HCT116 (cell line): Measurements from ENCODE around the gene SEMA4F. TPM values are rescaled to one million over a fixed set of nuclear protein-coding genes. Genes with fewer than 3 reads are reported as not detected.

Experiments used
- ATAC-seq: fragments of 200-7000 bp; cut with Tn5 transposase; 2 replicates; pipeline ENCODE4 v1.9.1; 2020; ENCODE audit warnings: mild to moderate bottlenecking, moderate library complexity
- BruUV-seq: library from RNA; stranded (reverse); fragments of 400-500 nt; replicated peaks from 2 replicates; lab custom pipeline; 2021; lab: Mats Ljungman, UMichigan
- CTCF ChIA-PET: fragments of 300-600 bp; sonication (Branson Sonifier 250); formaldehyde crosslinking; loops from one replicate; lab custom pipeline; 2021; ENCODE audit warnings: antibody characterized with exemption; lab: Charles Lee
- POLR2A ChIA-PET: fragments of 300-600, 350-600 bp; sonication (Branson Sonifier 250); formaldehyde crosslinking; loops from one replicate; lab custom pipeline; 2021; ENCODE audit warnings: antibody characterized with exemption; lab: Charles Lee
- RAD21 ChIA-PET, 2 experiments: fragments of 300-600 bp; sonication (Branson Sonifier 250); formaldehyde crosslinking; loops; one replicate each; lab custom pipeline; 2023; ENCODE audit warnings: low total read pairs in 2 of 2; ENCODE audit not compliant: uncharacterized antibody in 2 of 2, unreplicated experiment in 2 of 2, low non-redundant PET in 1 of 2; lab: Charles Lee
- DNase-seq: peaks from one replicate; pipeline ENCODE4 v3.0.0-alpha.2; 2010; ENCODE audit warnings: low read depth, low spot score
- H2AFZ ChIP-seq: fragments of 200-600 bp; shearing (Covaris generic), sonication (generic); 2 replicates; pipeline ENCODE4 v1.6.1; 2017; ENCODE audit warnings: low read depth, mixed run types, mixed read lengths, antibody characterized with exemption, low read length; ENCODE audit not compliant: poor library complexity, severe bottlenecking
- H3K27ac ChIP-seq: 2 replicates; pipeline ENCODE4 v1.5.1; 2012; ENCODE audit warnings: low read depth, low read length
- H3K27me3 ChIP-seq: fragments of 200-600 bp; sonication (generic); 2 replicates; pipeline ENCODE4 v1.6.1; 2016; ENCODE audit warnings: mixed run types, low read length, mixed read lengths; ENCODE audit not compliant: insufficient read depth
- H3K36me3 ChIP-seq, 2 experiments: fragments of 200-500 bp in 1 of 2; fragments of 200-600 bp in 1 of 2; sonication (Bioruptor generic) in 1 of 2; sonication (generic) in 1 of 2; 2 replicates each; pipeline versions ENCODE4 v1.5.1 to v1.6.1; 2014 to 2016; ENCODE audit warnings: low read length in 2 of 2, inconsistent platforms in 1 of 2, mixed read lengths in 1 of 2, mixed run types in 1 of 2; ENCODE audit not compliant: insufficient read depth in 2 of 2, control insufficient read depth in 1 of 2
- H3K4me1 ChIP-seq, 2 experiments: fragments of 200-600 bp in 1 of 2; sonication (generic) in 1 of 2; 2 replicates each; pipeline versions ENCODE4 v1.5.1 to v1.6.1; 2012 to 2017; ENCODE audit warnings: low read length in 2 of 2, inconsistent platforms in 1 of 2, mild to moderate bottlenecking in 1 of 2, mixed read lengths in 1 of 2, mixed run types in 1 of 2, moderate library complexity in 1 of 2; ENCODE audit not compliant: insufficient read depth in 2 of 2, control insufficient read depth in 1 of 2
- H3K4me2 ChIP-seq: fragments of 200-600 bp; sonication (generic); 2 replicates; pipeline ENCODE4 v1.6.1; 2017; ENCODE audit warnings: mixed run types, low read length, mixed read lengths
- H3K4me3 ChIP-seq, 2 experiments: fragments of 200-600 bp in 1 of 2; sonication (generic) in 1 of 2; replicated peaks in 1 of 2; 2 replicates each; pipeline ENCODE4 v1.5.1; 2011 to 2016; ENCODE audit warnings: low read length in 2 of 2, control low read depth in 1 of 2, low read depth in 1 of 2, mild to moderate bottlenecking in 1 of 2, mixed read lengths in 1 of 2, mixed run types in 1 of 2
- H3K79me2 ChIP-seq: fragments of 200-600 bp; sonication (generic); 2 replicates; pipeline ENCODE4 v1.6.1; 2017; ENCODE audit warnings: mild to moderate bottlenecking, mixed run types, low read length, moderate library complexity, mixed read lengths; ENCODE audit not compliant: insufficient read depth
- H3K9ac ChIP-seq: fragments of 200-600 bp; sonication (generic); 2 replicates; pipeline ENCODE4 v1.6.1; 2016; ENCODE audit warnings: low read length, mixed read lengths
- H3K9me2 ChIP-seq: fragments of 200-600 bp; sonication (generic), shearing (Covaris generic); 2 replicates; pipeline ENCODE4 v1.6.1; 2017; ENCODE audit warnings: mixed run types, mild to moderate bottlenecking, moderate library complexity; ENCODE audit not compliant: insufficient read depth
- H3K9me3 ChIP-seq, 2 experiments: fragments of 200-500 bp in 1 of 2; fragments of 200-600 bp in 1 of 2; sonication (Bioruptor generic) in 1 of 2; sonication (generic) in 1 of 2; 2 replicates each; pipeline ENCODE4 v1.6.1; 2014 to 2017; ENCODE audit warnings: low read length in 2 of 2, mixed read lengths in 2 of 2, inconsistent platforms in 1 of 2, low read depth in 1 of 2, mild to moderate bottlenecking in 1 of 2, mixed run types in 1 of 2, moderate library complexity in 1 of 2; ENCODE audit not compliant: control insufficient read depth in 1 of 2, insufficient read depth in 1 of 2
- H4K20me1 ChIP-seq: fragments of 200-600 bp; sonication (generic), shearing (Covaris generic); 2 replicates; pipeline ENCODE4 v1.6.1; 2017; ENCODE audit warnings: mixed run types, mild to moderate bottlenecking, moderate library complexity; ENCODE audit not compliant: insufficient read depth
- CBX3 ChIP-seq: IDR thresholded peaks from 2 replicates; pipeline ENCODE4 v1.6.1; 2012; ENCODE audit warnings: low read depth
- CEBPB ChIP-seq: IDR thresholded peaks from 2 replicates; pipeline ENCODE4 v1.6.1; 2012; ENCODE audit warnings: low read depth
- EGR1 ChIP-seq: IDR thresholded peaks from 2 replicates; pipeline ENCODE4 v1.6.1; 2012; ENCODE audit warnings: low read depth
- EZH2 ChIP-seq: fragments of 200-600 bp; sonication (generic); IDR thresholded peaks from 2 replicates; pipeline ENCODE4 v1.6.1; 2017; ENCODE audit warnings: antibody characterized with exemption, mixed run types
- EZH2phosphoT487 ChIP-seq: fragments of 200-600 bp; IDR thresholded peaks from 2 replicates; pipeline ENCODE4 v1.6.1; 2018; ENCODE audit warnings: antibody characterized with exemption, borderline replicate concordance
- FOSL1 ChIP-seq: IDR thresholded peaks from 2 replicates; pipeline ENCODE4 v1.6.1; 2012; ENCODE audit warnings: low read depth
- JUND ChIP-seq: IDR thresholded peaks from 2 replicates; pipeline ENCODE4 v1.6.1; 2012
- POLR2A ChIP-seq: IDR thresholded peaks from 2 replicates; pipeline ENCODE4 v1.7.0; 2011; ENCODE audit warnings: borderline replicate concordance; ENCODE audit not compliant: insufficient read depth, insufficient read length; ENCODE audit errors: extremely low read depth
- RAD21 ChIP-seq: IDR thresholded peaks from 2 replicates; pipeline ENCODE4 v1.6.1; 2012; ENCODE audit warnings: low read depth, mild to moderate bottlenecking
- SIN3A ChIP-seq: IDR thresholded peaks from 2 replicates; pipeline ENCODE4 v1.6.1; 2012; ENCODE audit warnings: low read depth
- SP1 ChIP-seq: IDR thresholded peaks from 2 replicates; pipeline ENCODE4 v1.6.1; 2012; ENCODE audit warnings: low read depth
- SRF ChIP-seq: IDR thresholded peaks from 2 replicates; pipeline ENCODE4 v1.6.1; 2012; ENCODE audit warnings: low read depth
- YY1 ChIP-seq: IDR thresholded peaks from 2 replicates; pipeline ENCODE4 v1.6.1; 2011; ENCODE audit warnings: low read length, low read depth, moderate library complexity, mild to moderate bottlenecking; ENCODE audit not compliant: insufficient replicate concordance; ENCODE audit errors: extremely low read depth
- intact Hi-C: fragments of 100-400 bp; cut with micrococcal nuclease; formaldehyde crosslinking; loops from 2 replicates; pipeline ENCODE4 v1.10.0; 2022
- total RNA-seq: library from RNA; stranded (reverse); gene quantifications from one replicate; pipeline ENCODE4 v1.2.1, GENCODE V29; 2021; ENCODE audit not compliant: unreplicated experiment
- TF ChIP-seq, protein P1 (sequence below): IDR thresholded peaks from 2 replicates; pipeline ENCODE4 v1.6.1; 2011; ENCODE audit warnings: mild to moderate bottlenecking, low read length, moderate library complexity; ENCODE audit not compliant: insufficient replicate concordance; ENCODE audit errors: extremely low read depth
- TF ChIP-seq, protein P2 (sequence below), 3 experiments: fragments of 200-600 bp in 1 of 3; sonication (generic) in 1 of 3; IDR thresholded peaks in 2 of 3; conservative IDR thresholded peaks in 1 of 3; 2 replicates each; pipeline ENCODE4 v1.5.1; 2012 to 2017; ENCODE audit warnings: low read depth in 2 of 3, low read length in 2 of 3, antibody characterized with exemption in 1 of 3, borderline replicate concordance in 1 of 3, control low read depth in 1 of 3, mild to moderate bottlenecking in 1 of 3, mixed read lengths in 1 of 3, mixed run types in 1 of 3, moderate library complexity in 1 of 3; ENCODE audit not compliant: insufficient read depth in 1 of 3
- TF ChIP-seq, protein P3 (sequence below): IDR thresholded peaks from 2 replicates; pipeline ENCODE4 v1.6.1; 2012

The SEMA4F gene
- total RNA-seq, 1 experiment from 2014 or later: 12.3 TPM

DNA sequence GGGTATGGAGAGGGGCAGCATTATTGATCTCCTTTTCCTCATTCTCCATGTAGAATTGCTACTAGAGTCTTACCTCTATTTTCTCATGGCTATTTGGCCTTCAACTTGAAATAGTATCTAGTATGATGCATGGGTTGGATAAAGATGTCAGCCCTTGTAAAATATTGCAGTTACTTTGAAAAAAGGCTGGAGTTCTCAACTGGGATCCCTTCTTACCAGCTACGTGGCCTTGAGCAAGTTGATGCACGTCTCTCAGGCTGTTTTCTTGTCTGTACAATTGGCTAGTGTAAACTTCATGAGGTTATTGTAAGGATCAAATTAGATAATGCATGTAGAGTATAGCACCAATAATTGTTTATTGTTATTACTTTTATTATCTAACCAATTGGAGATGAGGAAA lies 50.2 kb downstream of the SEMA4F start:
- no peaks in the 10 kb centered on the region for H3K4me1 ChIP-seq
- CTCF ChIA-PET: no interaction called here
- H3K4me2 ChIP-seq: no peak overlapping the region
- no peaks in the 10 kb centered on the region for H3K79me2 ChIP-seq
- no peak for DNase-seq
- no peak overlapping the region for H3K4me3 ChIP-seq
- BruUV-seq: no TSS peak
- no peak for TF ChIP-seq POLR2A
- no peak for TF ChIP-seq FOSL1
- TF ChIP-seq JUND: no peak
- TF ChIP-seq CBX3: no peak
- no peak for TF ChIP-seq YY1
- TF ChIP-seq, protein P1, sequence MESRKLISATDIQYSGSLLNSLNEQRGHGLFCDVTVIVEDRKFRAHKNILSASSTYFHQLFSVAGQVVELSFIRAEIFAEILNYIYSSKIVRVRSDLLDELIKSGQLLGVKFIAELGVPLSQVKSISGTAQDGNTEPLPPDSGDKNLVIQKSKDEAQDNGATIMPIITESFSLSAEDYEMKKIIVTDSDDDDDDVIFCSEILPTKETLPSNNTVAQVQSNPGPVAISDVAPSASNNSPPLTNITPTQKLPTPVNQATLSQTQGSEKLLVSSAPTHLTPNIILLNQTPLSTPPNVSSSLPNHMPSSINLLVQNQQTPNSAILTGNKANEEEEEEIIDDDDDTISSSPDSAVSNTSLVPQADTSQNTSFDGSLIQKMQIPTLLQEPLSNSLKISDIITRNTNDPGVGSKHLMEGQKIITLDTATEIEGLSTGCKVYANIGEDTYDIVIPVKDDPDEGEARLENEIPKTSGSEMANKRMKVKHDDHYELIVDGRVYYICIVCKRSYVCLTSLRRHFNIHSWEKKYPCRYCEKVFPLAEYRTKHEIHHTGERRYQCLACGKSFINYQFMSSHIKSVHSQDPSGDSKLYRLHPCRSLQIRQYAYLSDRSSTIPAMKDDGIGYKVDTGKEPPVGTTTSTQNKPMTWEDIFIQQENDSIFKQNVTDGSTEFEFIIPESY: no peak
- no peak for TF ChIP-seq SP1
- TF ChIP-seq RAD21: no peak
- TF ChIP-seq SRF: no peak
- no peak for TF ChIP-seq EGR1
- no peak for TF ChIP-seq EZH2
- TF ChIP-seq, protein P2, sequence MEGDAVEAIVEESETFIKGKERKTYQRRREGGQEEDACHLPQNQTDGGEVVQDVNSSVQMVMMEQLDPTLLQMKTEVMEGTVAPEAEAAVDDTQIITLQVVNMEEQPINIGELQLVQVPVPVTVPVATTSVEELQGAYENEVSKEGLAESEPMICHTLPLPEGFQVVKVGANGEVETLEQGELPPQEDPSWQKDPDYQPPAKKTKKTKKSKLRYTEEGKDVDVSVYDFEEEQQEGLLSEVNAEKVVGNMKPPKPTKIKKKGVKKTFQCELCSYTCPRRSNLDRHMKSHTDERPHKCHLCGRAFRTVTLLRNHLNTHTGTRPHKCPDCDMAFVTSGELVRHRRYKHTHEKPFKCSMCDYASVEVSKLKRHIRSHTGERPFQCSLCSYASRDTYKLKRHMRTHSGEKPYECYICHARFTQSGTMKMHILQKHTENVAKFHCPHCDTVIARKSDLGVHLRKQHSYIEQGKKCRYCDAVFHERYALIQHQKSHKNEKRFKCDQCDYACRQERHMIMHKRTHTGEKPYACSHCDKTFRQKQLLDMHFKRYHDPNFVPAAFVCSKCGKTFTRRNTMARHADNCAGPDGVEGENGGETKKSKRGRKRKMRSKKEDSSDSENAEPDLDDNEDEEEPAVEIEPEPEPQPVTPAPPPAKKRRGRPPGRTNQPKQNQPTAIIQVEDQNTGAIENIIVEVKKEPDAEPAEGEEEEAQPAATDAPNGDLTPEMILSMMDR (IDR thresholded peaks at IDR 0.05 in 2 of 3, conservative IDR thresholded peaks at IDR 0.05 in 1 of 3; ENCODE audit: borderline replicate concordance in 1 of 3, insufficient read depth in 1 of 3, low read depth in 2 of 3, low read length in 2 of 3): no peak
- TF ChIP-seq SIN3A: no peak
- TF ChIP-seq EZH2phosphoT487: no peak
- TF ChIP-seq, protein P3, sequence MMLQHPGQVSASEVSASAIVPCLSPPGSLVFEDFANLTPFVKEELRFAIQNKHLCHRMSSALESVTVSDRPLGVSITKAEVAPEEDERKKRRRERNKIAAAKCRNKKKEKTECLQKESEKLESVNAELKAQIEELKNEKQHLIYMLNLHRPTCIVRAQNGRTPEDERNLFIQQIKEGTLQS: no peak
- TF ChIP-seq CEBPB: no peak
- TF ChIP-seq, all 23 proteins: peak for 0
- intact Hi-C loops: no loop called here
- Histone ChIP-seq H3K36me3 (no peaks in the 10 kb centered on the region), H4K20me1 (no peaks in the 10 kb centered on the region), H3K27ac (no peak overlapping the region), H2AFZ (no peak overlapping the region), H3K9me2 (no peaks in the 10 kb centered on the region), H3K9ac (no peak overlapping the region), H3K9me3 (no peaks in the 10 kb centered on the region), H3K27me3 (no peaks in the 10 kb centered on the region)
- ATAC-seq: no peak
- ChIA-PET POLR2A (no interaction called here), RAD21 (no interaction called here)
